A549 (cell line): Measurements from ENCODE around the gene PTCD2.

Experiments used
- CHD4 ChIP-seq: fragments of 200-600 bp; sonication (generic); IDR thresholded peaks from 2 replicates; pipeline ENCODE4 v1.6.1; 2016; ENCODE audit warnings: antibody characterized with exemption, mild to moderate bottlenecking, borderline replicate concordance
- CTCF ChIP-seq: fragments of >200 bp; sonication (Bioruptor Twin); formaldehyde crosslinking; IDR thresholded peaks from 3 replicates; pipeline ENCODE4 v1.5.1; 2016
- ESRRA ChIP-seq: fragments of 150-350 bp; IDR thresholded peaks from 2 replicates; pipeline ENCODE4 v1.6.1; 2014; ENCODE audit warnings: mild to moderate bottlenecking, low read length, borderline replicate concordance
- GATA3 ChIP-seq: IDR thresholded peaks from 2 replicates; pipeline ENCODE4 v1.6.1; 2012; ENCODE audit warnings: borderline replicate concordance
- POLR2A ChIP-seq: IDR thresholded peaks from 2 replicates; pipeline ENCODE4 v1.6.1; 2012; ENCODE audit warnings: mild to moderate bottlenecking, low read length
- RAD21 ChIP-seq, 2 experiments: fragments of >200 bp in 1 of 2; sonication (Bioruptor Twin) in 1 of 2; formaldehyde crosslinking in 1 of 2; IDR thresholded peaks in 1 of 2; conservative IDR thresholded peaks in 1 of 2; 2 replicates in 1 of 2; 3 replicates in 1 of 2; pipeline ENCODE4 v1.6.1; 2012 to 2018; ENCODE audit warnings: inconsistent platforms in 1 of 2
- RFX5 ChIP-seq: fragments of 450-650 bp; IDR thresholded peaks from 2 replicates; pipeline ENCODE4 v1.7.1; 2014; ENCODE audit warnings: antibody characterized with exemption, mild to moderate bottlenecking, moderate library complexity
- SREBF2 ChIP-seq: fragments of 450-650 bp; IDR thresholded peaks from 2 replicates; pipeline ENCODE4 v1.6.1; 2014; ENCODE audit warnings: mild to moderate bottlenecking, moderate library complexity
- USF2 ChIP-seq: fragments of 450-650 bp; IDR thresholded peaks from 2 replicates; pipeline ENCODE4 v1.6.1; 2014; ENCODE audit warnings: antibody characterized with exemption

- TF ChIP-seq CTCF (no peak), RFX5 (no peak), POLR2A (no peak), USF2 (no peak), ESRRA (no peak), CHD4 (no peak), RAD21 (conservative IDR thresholded peaks at IDR 0.05 in 1 of 2, IDR thresholded peaks at IDR 0.05 in 1 of 2) (no peak), GATA3 (no peak), SREBF2 (no peak)
Measured at GRCh38 chr5:72302171-72302570, 18.0 kb upstream of the PTCD2 start.
